ENCODE data around the gene IPO13.

Gene IPO13

DNA sequence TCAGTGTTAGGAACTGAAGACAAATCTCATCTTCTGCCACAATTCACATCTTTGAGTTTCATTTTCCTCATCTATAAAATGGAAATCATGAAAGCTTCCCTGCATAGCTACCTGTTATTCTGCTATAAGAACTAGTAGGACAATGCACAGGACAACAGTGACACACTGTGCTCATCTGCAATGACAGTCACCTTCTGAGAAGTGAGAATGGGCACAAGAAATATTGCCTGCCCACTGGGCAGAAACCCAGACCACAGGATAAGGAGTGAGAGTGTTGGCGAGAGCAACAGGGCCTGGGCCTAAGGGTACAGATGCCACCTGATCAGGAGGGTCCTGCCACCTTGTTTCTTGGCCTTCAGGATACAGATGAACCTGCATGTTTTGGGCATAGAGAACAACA lies 36.4 kb upstream of the IPO13 start:
- Histone ChIP-seq H3K9me3 (ENCODE audit: control insufficient read depth, low read length) (no peaks in the 10 kb centered on the region), H3K79me2 (no peaks in the 10 kb centered on the region), H3K9ac (no peak overlapping the region)

GRCh38 chr1:43912607-43913006 lies 34.1 kb upstream of the IPO13 start:
- Histone ChIP-seq H3K9ac (no peak overlapping the region), H3K27ac (no peak overlapping the region)

More for the DNA sequence above, 36.4 kb upstream of the IPO13 start:
- H3K4me1 ChIP-seq: no peaks in the 10 kb centered on the region
- no peak overlapping the region for H3K4me3 ChIP-seq (ENCODE audit: low read depth, low read length)
- H3K27ac ChIP-seq: no peak overlapping the region
- H3K27me3 ChIP-seq (ENCODE audit: control insufficient read depth, insufficient read depth, low read length): no peaks in the 10 kb centered on the region
- no peak overlapping the region for H3K4me2 ChIP-seq (ENCODE audit: low read length)
- TF ChIP-seq, protein P1, sequence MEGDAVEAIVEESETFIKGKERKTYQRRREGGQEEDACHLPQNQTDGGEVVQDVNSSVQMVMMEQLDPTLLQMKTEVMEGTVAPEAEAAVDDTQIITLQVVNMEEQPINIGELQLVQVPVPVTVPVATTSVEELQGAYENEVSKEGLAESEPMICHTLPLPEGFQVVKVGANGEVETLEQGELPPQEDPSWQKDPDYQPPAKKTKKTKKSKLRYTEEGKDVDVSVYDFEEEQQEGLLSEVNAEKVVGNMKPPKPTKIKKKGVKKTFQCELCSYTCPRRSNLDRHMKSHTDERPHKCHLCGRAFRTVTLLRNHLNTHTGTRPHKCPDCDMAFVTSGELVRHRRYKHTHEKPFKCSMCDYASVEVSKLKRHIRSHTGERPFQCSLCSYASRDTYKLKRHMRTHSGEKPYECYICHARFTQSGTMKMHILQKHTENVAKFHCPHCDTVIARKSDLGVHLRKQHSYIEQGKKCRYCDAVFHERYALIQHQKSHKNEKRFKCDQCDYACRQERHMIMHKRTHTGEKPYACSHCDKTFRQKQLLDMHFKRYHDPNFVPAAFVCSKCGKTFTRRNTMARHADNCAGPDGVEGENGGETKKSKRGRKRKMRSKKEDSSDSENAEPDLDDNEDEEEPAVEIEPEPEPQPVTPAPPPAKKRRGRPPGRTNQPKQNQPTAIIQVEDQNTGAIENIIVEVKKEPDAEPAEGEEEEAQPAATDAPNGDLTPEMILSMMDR (IDR thresholded peaks at IDR 0.05): no peak
- no peak overlapping the region for H2AFZ ChIP-seq
- no peaks in the 10 kb centered on the region for H3K36me3 ChIP-seq (ENCODE audit: control insufficient read depth, insufficient read depth, low read length)

GRCh38 chr1:43913051-43913501 lies 33.7 kb upstream of the IPO13 start:
- Histone ChIP-seq H3K79me2 (no peaks in the 10 kb centered on the region), H3K4me3 (ENCODE audit: low read depth, low read length) (no peak overlapping the region), H3K27me3 (ENCODE audit: control insufficient read depth, insufficient read depth, low read length) (no peaks in the 10 kb centered on the region), H2AFZ (no peak overlapping the region), H3K36me3 (ENCODE audit: control insufficient read depth, insufficient read depth, low read length) (no peaks in the 10 kb centered on the region), H3K4me2 (ENCODE audit: low read length) (no peak overlapping the region), H3K4me1 (no peaks in the 10 kb centered on the region), H3K9ac (no peak overlapping the region), H3K27ac (no peak overlapping the region), H3K9me3 (ENCODE audit: control insufficient read depth, low read length) (no peaks in the 10 kb centered on the region)
- TF ChIP-seq, protein P1 (IDR thresholded peaks at IDR 0.05): no peak

More at GRCh38 chr1:43912607-43913006, 34.1 kb upstream of the IPO13 start:
- Histone ChIP-seq H3K27me3 (ENCODE audit: control insufficient read depth, insufficient read depth, low read length) (no peaks in the 10 kb centered on the region), H2AFZ (no peak overlapping the region), H3K79me2 (no peaks in the 10 kb centered on the region), H3K4me2 (ENCODE audit: low read length) (no peak overlapping the region), H3K4me1 (no peaks in the 10 kb centered on the region), H3K36me3 (ENCODE audit: control insufficient read depth, insufficient read depth, low read length) (no peaks in the 10 kb centered on the region), H3K4me3 (ENCODE audit: low read depth, low read length) (no peak overlapping the region), H3K9me3 (ENCODE audit: control insufficient read depth, low read length) (no peaks in the 10 kb centered on the region)
- TF ChIP-seq, protein P1 (IDR thresholded peaks at IDR 0.05): no peak

GRCh38 chr1:43913666-43914360 lies 32.9 kb upstream of the IPO13 start:
- H3K9me3 ChIP-seq (ENCODE audit: control insufficient read depth, low read length): no peaks in the 10 kb centered on the region
- H3K36me3 ChIP-seq (ENCODE audit: control insufficient read depth, insufficient read depth, low read length): no peaks in the 10 kb centered on the region
- H3K4me3 ChIP-seq (ENCODE audit: low read depth, low read length): no peak overlapping the region
- no peak overlapping the region for H2AFZ ChIP-seq
- TF ChIP-seq, protein P1 (IDR thresholded peaks at IDR 0.05): no peak
- H3K79me2 ChIP-seq: no peaks in the 10 kb centered on the region
- no peak overlapping the region for H3K27ac ChIP-seq
- no peak overlapping the region for H3K4me2 ChIP-seq (ENCODE audit: low read length)
- H3K4me1 ChIP-seq: no peaks in the 10 kb centered on the region
- no peaks in the 10 kb centered on the region for H3K27me3 ChIP-seq (ENCODE audit: control insufficient read depth, insufficient read depth, low read length)
- no peak overlapping the region for H3K9ac ChIP-seq

All from parathyroid adenoma (tissue), 2 donors.